Kidney tubule cell (primary cell): Measurements from ENCODE around the gene PPEF1.

Experiments used
- DNase-seq: peaks from one replicate; pipeline ENCODE4 v3.0.0-alpha.2; 2018; ENCODE audit warnings: low spot score

PPEF1 gene

GRCh38 chrX:18797141-18797540, 89.7 kb downstream of the PPEF1 start:
- no peak for DNase-seq

GRCh38 chrX:18799911-18800310, 92.5 kb downstream of the PPEF1 start:
- DNase-seq: peak; percentile 16

- no peak for DNase-seq
Measured at GRCh38 chrX:18809641-18810040, 102.2 kb downstream of the PPEF1 start.

- no peak for DNase-seq
Measured at GRCh38 chrX:18810416-18810815, 103.0 kb downstream of the PPEF1 start.

GRCh38 chrX:18825375-18825774, 117.9 kb downstream of the PPEF1 start:
- no peak for DNase-seq

- peak; percentile 33 for DNase-seq
Measured at GRCh38 chrX:18828832-18829404, 121.5 kb downstream of the PPEF1 start.

- no peak for DNase-seq
Measured at GRCh38 chrX:18833071-18833731, 125.8 kb downstream of the PPEF1 start.

GRCh38 chrX:18847901-18848300, 140.5 kb downstream of the PPEF1 start:
- DNase-seq: peak; percentile 42

GRCh38 chrX:18855919-18856644, 148.6 kb downstream of the PPEF1 start:
- peak; percentile 17 for DNase-seq

- DNase-seq: no peak
Measured at GRCh38 chrX:18856645-18856997, 149.2 kb downstream of the PPEF1 start.

GRCh38 chrX:18861511-18861910, 154.1 kb downstream of the PPEF1 start:
- no peak for DNase-seq

- DNase-seq: no peak
Measured at GRCh38 chrX:18864390-18864920, 157.0 kb downstream of the PPEF1 start.

GRCh38 chrX:18871161-18871890, 163.9 kb downstream of the PPEF1 start:
- no peak for DNase-seq

GRCh38 chrX:18871970-18872369, 164.5 kb downstream of the PPEF1 start:
- no peak for DNase-seq

- no peak for DNase-seq
Measured at GRCh38 chrX:18872621-18873020, 165.2 kb downstream of the PPEF1 start.

- peak; percentile 57 for DNase-seq
Measured at GRCh38 chrX:18873189-18873791, 165.8 kb downstream of the PPEF1 start.

- no peak for DNase-seq
Measured at GRCh38 chrX:18873836-18874235, 166.4 kb downstream of the PPEF1 start.

- DNase-seq: no peak
Measured at GRCh38 chrX:18874560-18875255, 167.3 kb downstream of the PPEF1 start.

- DNase-seq: no peak
Measured at GRCh38 chrX:18875256-18875878, 167.9 kb downstream of the PPEF1 start.

- peak; percentile 13 for DNase-seq
Measured at GRCh38 chrX:18877469-18877868, 170.0 kb downstream of the PPEF1 start.
